NCI-H524 (cell line): ENCODE measurements around the gene SOX5.
A peak's percentile ranks its signal among the peaks of the same experiment; 100 is the strongest.
"Not testable (repeated sequence)": the region's sequence is repeated elsewhere in the genome, so short reads cannot be mapped to it uniquely, and the experiment has no call there.

Experiments used
- DNase-seq, 2 experiments: peaks; one replicate each; lab custom pipeline; 2025; lab: John Stamatoyannopoulos, UW

Gene SOX5

DNA sequence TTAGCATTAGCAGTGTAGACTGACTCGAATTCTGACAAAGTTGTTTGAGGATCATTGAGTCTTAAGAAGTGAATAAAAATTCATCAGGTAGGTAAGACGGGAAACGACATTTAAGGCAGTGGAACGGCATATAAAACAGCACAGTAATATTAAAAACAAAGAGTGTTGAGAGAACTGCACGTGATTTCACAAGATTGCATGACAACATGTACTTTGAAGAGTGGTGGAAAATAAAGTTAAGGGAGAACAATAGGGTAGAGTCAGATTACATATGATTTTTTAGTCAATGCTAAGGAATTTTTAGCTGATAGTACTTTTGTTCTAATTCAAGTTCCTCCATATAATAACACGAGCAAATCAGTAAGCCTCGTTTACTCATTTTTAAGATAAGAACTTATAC is 115.4 kb downstream of the SOX5 start:
- no peak for DNase-seq

DNA sequence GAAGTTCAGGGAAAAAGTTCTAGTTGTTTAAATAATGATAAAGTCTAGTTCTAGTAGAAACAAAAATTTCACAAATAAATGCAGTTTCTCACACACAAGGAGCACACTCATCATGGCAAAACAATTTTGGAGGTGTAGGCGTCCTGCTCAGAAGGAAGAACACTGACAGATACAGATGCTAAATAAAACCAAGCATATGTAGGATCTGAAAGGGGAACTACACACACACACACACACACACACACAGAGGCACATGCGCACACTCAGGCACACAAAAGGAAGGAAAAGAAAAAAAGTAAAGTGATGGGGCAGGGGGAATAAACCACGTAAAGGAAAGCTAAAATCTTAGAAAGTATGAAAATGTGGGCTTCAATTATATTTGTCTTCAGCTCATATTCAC is 117.7 kb downstream of the SOX5 start:
- DNase-seq, result no peak

DNA sequence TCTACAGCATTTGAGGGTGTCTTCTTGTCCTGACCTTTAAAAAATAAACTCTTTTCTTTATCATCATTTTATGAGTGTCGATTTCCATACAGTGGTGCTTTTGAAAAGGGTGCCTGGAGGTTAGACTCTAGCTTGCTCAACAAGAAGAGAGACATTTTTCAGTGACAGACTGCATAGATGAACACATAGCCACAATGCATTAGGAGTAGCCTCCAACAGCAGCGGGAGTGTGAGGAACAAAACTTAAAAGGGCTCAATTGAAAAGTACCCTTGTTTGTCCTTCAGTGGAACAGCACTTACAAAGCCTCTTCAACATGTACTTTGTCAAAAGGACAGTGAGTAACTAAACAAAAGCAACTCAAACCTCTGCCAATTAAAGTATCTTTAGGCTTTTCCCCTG is 119.3 kb downstream of the SOX5 start:
- DNase-seq, result no peak

DNA sequence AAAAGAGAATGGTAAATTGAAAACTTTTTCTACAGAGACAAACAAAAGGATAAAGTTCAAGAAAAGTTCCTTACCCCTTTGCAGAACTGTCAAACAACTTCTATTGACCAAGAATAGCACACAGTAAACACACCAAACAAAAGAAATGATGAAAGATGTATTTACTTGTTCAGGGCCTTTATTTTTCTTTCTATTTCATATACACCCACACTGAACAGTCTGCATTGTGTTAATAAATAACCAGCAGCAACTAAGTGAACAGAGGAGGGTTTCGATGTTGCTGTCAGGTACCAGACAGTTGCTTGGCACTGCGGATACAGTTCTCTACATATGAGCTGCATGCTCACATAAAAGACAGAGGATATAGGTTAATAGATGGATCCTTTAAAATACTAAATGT is 122.1 kb downstream of the SOX5 start:
- DNase-seq, result no peak

DNA sequence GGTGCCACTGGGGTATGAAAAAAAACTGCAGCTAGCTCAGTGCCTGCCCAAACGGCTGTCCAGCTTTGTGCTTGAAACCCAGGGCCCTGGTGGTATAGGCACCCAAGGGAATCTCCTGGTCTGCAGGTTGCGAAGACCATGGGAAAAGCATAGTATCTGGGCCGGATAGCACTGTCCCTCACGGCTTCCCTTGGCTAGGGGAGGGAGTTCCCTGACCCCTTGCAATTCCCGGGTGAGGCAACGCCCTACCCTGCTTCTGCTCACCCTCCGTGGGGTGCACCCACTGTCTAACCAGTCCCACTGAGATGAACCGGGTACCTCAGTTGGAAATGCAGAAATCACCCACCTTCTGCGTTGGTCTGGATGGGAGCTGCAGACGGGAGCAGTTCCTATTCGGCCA is 124.3 kb downstream of the SOX5 start:
- DNase-seq, result not testable (repeated sequence)

DNA sequence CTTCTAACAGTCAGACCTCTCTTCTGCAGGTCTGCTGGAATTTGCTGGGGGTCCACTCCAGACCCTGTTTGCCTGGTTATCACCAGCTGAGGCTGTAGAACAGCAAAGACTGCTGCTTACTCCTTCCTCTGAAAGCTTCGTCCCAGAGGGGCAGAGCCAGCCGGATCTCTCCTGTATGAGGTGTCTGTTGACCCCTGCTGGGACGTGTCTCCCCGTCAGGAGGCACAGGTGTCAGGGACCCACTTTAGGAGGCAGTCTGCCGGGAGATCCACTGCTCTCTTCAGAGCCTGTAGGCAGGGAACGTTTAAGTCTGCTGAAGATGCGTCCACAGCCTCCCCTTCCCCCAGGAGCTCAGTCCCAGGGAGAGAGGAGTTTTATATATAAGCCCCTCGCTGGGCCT is 125.1 kb downstream of the SOX5 start:
- DNase-seq, result no peak

DNA sequence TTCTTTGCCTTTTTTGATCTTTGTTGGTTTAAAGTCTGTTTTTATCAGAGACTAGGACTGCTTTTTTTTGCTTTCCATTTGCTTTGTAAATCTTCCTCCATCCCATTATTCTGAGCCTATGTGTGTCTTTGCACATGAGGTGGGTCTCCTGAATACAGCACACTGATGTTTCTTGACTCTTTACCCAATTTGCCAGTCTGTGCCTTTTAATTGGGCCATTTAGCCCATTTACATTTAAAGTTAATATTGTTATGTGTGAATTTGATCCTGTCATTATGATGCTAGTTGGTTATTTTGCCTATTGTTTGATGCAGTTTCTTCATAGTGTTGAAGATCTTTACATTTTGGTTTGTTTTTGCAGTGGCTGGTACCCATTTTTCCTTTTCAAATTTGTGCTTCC is 126.6 kb downstream of the SOX5 start:
- not testable (repeated sequence) for DNase-seq

DNA sequence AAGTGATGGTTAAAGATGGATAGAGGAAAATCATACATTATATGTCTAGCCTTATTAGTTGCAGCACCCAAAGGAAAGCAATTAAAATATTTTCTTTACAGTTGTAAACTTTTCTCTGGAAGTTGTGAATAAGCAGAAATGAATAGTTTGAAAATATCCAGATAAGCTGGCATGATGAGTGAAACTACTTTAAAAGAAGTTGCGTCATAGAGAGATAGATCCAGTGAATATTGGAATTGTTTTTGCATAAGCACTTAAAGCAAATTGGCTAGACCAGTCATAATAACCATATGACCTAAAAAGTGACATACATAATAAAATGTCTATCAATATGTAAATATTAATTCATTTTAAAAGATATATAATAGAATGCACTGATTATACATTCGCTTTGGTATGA is 132.1 kb downstream of the SOX5 start:
- DNase-seq, result no peak

DNA sequence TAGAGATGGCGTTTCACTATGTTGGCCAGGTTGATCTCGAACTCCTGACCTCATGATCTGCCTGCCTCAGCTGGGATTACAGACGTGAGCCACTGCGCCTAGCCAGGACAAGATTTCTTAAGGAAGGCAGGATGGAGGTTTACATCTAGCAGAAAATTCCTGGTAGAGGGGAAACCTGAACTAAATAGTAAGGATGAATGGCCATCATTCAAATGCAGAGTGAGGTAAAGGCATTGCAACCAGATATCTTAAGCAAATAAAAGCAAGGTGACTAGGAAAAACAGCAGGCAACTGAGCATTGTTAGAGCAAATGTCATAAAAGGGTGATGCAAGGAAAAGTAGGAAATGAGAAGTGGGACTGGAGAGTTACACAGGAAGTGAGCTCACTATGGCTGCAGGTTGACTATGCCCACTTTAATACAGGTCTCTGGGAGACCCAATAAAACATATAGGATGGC is 133.0 kb downstream of the SOX5 start:
- DNase-seq, result no peak

DNA sequence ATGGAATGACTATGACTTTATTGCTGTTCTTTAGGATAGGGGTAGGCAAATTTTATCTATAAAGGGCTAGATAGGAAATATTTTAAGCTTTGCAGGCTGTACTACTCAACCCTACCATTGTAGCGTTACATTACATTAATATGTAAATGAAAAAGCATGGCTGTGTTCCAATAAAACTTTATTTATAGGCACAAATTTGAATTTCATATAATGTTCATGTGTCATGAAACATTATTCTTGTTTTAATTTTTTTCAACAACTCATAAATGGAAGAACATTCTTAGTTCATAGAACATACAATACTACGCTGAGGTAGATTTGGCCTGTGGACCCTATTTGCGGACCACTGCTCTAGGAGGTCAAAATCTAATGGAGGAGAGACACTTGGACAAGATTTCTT is 133.7 kb downstream of the SOX5 start:
- DNase-seq, result no peak

DNA sequence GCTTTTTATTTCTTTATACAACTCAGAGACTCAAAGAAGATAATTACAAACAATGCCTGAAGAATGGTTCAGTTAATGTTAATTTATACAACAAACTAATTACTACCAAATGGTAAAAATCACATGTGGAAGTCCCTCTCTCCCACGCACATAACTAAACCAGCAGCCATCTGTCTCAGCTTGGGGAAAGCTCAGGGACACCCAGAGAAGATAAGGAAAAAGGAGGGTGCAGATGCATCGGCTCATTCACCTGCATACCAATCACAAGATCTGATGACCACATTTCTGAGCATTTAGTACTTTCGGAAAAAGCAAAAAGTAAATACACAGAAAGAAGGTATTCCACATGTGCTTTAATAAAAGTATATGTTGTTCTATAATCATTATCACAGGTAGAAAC is 136.3 kb downstream of the SOX5 start:
- DNase-seq, result peak; percentile 74 to 81

DNA sequence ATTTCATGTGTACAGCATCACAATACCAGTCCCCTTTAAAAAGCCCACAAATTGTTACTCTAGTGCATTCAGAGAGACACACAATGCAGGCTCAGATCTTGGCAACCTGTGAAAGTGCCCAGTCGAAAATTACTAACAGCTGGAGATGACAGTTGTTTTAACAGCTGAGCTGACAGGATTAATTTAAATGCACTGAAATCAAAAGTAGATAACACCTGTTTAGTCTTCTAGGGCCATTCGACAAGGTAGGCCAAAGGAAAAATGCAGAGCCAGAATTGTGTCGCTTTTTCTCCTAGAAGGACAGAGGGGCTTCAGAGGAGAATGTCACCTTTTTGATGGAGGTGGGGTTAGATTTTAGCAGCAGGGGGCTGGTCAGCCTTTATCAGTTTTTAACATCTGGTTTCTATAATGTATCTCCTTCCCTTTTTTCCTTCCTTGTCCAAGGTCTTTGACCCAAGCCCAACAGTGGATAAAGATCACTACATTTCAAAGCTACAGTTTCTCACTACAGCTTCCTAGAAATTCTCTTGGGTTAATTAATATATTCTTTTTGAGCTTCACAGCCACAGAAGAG is 139.1 kb downstream of the SOX5 start:
- DNase-seq, result peak; percentile 89 to 95

DNA sequence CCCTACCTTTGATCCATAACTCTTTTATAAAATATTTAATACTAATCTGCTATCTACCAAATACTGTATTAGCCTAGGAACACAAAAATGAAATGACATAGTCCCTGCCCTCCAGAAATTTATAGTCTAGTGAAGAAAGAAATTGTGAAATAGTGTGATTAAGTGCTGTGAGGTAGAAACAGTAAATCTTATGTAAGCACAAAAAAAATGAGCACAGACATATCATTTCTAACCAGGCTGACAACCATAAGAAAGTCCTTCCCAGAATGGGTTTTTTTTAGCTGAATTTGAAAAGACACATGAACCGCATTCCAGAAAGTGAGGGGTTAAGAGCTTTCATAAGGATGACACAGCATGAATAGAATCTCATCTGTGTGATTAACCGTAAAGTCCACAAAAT is 145.9 kb downstream of the SOX5 start:
- DNase-seq, result peak in 1 of 2 experiments; percentile 36

DNA sequence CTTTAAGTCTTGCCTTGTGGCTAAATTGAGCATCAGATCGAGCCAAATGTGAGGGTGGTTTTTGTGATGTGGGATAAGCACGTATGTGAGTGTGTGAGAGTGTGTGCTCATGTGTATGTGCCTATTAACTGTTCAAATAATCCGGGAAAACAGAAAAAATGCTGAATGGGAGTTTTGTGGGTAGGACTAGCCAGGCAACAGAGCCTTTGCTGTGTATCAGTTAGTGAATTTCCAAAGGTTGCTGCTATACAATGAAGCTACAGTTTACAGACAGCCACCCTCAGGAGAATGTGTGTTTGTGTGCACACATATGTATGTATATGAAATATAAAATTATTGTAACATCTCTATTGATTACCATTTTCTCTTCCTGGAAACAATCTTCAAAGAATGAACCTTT is 154.0 kb downstream of the SOX5 start:
- DNase-seq, result no peak

DNA sequence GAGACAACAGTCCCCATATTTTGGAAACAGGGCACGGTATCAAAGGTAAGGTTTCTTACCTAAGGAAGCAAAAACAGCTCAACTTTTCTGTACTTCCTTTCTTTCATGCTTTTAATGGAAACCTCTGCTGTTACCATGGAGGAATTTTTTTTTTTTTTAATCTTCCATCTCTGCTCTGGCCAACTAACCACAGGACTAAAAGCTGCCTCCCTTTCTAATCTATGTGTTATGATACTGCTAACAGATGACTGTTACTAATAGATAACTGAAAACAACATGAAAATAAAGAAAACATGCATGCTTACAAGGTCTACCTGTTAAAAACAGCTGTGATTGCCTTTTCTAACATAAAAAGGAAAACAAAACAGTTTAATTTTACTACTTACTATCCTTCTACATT is 168.4 kb downstream of the SOX5 start:
- no peak for DNase-seq

DNA sequence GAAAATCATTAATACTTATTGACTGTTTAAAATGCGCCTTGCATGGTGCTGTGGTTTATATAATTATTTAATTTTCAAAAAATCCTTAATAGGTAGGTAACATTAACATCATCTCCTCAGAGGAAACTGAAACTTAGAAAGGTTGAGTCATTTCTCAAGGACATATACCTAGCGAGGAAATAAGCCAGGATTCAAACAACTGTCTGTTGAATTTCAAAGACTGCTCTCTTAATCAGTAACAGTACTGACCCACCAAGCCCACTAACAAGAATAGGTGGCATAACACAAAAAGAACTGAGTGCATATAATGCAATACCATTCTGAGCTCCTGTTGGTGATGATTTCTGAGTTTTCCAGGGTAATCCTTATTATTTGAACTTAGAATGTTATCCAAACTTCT is 174.3 kb downstream of the SOX5 start:
- DNase-seq, result no peak

DNA sequence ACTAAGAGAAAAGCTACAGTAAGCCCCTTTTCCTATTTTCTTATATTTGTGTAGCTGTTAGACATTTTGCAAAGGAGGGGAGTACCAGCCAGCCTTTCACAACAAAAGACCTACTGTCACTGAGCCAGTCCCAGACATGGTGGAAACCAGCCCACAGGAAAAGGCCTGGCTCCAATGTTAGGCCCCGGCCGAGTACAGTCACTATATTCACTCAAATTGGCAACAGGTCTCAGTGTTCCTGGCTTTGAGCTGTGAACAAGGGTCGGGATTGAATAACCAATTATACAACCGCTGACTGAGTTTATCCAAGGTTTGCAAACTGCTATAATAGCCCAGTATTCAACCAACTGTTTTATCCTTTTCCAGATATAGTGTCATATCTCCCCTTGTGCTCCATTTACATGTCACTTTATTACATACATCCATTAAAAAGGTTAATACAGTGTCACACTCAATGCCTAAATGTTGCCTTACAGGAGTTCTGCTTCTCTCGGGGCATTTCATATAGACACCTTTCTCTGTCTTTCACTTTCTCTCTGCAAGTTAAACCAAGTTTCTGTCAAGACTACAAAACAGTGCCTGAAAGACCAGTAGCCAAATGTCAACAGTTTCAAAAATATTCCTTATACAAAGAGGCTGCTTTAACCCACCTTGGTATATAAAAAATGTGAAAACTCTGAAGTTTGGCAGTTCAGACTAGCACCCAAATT is 178.1 kb downstream of the SOX5 start:
- no peak for DNase-seq

DNA sequence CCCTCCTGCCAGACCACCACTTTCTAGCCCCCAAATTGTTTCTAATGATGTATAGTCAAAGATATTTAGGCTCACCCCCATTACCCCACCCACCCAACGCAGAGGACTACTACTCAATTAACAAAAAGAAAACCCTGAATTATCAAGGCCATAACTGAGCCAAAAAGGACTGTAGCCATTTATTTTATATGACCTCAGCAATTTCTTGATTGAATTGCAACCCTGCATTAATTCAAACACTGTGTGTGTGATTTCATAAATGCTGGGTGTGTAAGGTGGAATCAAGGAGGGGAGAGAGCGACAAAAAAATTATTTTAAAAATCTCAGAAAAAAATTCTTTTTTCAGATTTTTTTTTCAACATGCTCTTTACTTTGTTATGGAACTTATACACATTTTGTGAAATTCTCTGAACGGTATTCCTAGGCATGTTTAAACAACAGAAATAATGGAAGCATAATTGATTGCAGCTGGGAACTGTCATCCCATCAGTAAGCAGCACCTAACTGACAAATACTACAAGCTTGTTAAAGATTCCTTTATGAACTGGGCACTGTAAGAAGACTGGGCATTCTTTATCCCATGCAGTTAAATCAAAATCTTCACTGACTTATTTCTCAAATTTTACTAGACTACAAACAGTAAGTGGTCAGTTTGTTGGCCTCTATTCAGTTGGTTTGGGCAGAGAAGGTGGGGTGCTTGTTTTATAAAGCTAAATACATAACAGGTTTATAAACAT is 179.1 kb downstream of the SOX5 start:
- DNase-seq, result no peak

DNA sequence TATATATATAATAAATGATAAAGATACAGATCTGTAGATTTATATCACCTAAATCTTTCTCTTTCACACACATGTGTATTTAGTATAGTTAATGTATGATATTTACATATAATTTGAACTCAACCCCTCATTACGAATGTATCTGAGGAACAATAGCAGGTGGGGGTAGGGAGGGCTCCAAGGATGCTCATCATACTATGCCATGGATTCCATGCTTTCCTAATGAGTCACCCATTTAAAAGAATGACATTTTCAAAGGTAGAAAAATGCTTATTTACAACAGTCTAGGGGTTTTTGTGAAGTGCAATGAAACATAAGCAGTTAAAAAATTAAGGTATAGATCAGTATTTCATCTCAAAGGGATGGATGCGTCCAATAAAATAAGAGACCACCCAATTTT is 181.6 kb downstream of the SOX5 start:
- no peak for DNase-seq

DNA sequence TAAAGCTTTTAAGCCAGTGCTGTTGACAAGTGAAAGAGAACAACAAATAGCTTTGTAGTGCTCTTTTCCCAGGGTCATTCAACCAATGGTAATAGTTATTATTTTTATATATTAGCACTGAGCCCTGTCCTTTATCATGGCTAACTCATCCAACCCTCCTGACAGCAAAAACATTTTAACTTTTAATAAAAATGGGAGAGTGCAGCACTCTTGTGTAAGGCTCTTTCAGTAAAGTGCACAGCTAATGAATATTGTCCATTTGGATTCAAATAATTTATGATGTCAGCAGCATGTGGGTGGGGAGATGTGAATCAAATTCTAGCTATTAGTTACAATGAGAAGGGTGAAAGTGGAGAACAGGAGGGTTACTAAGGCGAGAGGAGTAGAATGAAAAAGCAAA is 185.7 kb downstream of the SOX5 start:
- DNase-seq, result no peak

DNA sequence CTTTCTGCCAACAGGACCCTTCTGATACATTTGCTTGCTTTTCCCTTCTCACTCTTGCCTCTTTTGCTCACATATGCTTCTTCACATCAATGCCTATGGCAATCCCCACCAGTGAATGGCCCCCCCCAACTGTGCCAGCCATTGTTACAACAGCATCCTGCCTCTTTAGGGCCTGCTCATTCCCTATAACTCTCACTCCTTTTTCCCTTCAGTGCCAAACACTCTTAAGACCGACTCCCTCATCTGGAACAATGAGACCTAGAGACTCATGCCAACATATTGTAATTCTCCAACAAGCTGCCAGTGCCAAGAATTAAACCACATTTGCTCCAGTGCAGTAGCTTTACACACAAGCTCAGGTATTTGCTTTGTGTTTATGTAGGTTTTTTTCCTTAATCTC is 189.0 kb downstream of the SOX5 start:
- peak in 1 of 2 experiments; percentile 8 for DNase-seq

DNA sequence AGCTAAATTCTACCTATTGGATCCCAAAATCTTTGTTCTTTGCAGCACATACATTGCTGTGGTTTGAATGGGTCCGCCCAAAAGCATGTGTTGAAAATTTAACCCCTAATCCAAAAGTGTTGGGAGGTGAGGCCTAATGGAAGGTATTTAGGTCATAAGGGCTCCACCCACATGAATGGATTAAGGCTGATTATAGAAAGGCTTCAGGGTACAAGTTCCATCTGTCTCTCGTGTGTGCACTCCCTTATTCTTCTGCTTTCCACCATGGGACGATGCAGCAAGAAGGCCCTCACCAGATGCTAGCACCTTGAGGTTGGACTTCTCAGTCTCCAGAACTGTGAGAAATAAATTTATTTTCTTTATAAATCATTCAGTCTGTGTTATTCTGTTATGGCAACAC is 190.9 kb downstream of the SOX5 start:
- DNase-seq, result peak; percentile 47 to 67

DNA sequence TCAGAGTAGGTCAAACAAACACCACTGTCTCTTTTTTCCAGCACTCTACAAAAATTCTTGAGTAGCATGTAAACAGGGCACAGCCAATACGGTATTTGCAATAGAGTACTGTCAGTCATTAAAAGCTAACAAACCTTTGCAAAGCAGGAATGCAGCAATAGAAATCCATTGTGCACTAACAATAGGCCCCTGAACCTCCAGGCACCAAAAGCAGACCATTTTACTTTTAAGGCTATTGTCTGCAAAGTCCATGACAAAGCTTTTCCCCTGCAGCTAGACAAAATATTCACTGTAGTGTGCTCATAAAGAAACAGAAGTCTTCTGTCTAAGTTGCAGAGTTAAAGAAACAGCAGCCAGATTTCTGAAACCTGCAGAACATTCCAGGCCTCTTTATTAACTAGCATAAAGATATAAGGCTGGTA is 191.9 kb downstream of the SOX5 start:
- DNase-seq, result no peak
